ENCODE measurements around the gene PLPPR5.

PLPPR5 gene

DNA sequence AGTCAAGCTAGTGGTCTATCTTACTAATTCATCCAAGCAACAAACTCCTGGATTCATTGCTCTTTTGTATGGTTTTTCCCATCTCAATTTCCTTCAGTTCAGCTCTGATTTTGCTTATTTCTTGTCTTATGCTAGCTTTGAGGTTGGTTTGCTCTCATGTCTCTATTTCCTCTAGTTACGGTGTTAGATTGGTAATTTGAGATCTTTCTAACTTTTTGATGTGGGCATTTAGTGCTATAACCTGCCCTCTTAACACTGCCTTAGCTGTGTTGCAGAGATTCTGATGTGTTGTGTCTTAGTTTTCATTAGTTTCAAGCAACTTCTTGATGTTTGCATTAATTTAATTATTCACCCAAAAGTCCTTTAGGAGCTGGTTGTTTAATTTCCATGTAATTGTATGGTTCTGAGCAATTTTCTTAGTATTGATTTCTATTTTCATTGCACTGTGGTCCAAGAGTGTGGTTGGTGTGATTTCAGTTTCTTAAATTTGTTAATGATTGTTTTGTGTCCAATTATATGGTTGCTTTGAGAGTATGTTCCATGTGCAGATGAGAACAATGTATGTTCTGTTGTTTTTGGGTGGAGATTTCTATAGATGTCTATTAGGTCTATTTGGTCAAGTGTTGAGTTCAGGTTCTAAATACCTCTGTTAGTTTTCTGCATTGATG is 154.6 kb downstream of the PLPPR5 start:
- DNase-seq (ENCODE audit: low spot score), result no peak

DNA sequence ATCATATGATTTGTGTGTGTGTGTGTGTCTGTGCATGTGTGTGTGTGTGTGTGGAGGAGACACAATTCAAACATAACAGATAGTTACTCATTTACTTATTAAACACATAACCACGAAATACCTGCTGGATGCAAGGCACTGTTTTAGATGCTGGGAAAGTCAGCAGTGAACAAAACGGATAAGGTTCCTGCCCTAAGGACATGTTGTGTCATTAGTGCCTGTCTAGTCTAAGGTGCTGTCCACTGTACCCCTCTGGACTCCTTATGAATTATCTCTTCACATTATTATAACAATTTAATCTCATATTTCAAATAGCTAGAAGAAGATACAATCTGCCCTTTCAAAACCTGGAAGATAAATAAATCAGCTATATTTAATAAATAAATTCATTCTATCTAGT is 162.4 kb downstream of the PLPPR5 start:
- DNase-seq (ENCODE audit: low spot score), result no peak
